T-helper 22 cell (primary cell): ENCODE data around the gene PTGR3.

Experiments
- DNase-seq: peaks from one replicate; pipeline ENCODE4 v3.0.0-alpha.2; 2020; ENCODE audit warnings: low read depth

PTGR3 gene, protein sequence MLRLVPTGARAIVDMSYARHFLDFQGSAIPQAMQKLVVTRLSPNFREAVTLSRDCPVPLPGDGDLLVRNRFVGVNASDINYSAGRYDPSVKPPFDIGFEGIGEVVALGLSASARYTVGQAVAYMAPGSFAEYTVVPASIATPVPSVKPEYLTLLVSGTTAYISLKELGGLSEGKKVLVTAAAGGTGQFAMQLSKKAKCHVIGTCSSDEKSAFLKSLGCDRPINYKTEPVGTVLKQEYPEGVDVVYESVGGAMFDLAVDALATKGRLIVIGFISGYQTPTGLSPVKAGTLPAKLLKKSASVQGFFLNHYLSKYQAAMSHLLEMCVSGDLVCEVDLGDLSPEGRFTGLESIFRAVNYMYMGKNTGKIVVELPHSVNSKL

DNA sequence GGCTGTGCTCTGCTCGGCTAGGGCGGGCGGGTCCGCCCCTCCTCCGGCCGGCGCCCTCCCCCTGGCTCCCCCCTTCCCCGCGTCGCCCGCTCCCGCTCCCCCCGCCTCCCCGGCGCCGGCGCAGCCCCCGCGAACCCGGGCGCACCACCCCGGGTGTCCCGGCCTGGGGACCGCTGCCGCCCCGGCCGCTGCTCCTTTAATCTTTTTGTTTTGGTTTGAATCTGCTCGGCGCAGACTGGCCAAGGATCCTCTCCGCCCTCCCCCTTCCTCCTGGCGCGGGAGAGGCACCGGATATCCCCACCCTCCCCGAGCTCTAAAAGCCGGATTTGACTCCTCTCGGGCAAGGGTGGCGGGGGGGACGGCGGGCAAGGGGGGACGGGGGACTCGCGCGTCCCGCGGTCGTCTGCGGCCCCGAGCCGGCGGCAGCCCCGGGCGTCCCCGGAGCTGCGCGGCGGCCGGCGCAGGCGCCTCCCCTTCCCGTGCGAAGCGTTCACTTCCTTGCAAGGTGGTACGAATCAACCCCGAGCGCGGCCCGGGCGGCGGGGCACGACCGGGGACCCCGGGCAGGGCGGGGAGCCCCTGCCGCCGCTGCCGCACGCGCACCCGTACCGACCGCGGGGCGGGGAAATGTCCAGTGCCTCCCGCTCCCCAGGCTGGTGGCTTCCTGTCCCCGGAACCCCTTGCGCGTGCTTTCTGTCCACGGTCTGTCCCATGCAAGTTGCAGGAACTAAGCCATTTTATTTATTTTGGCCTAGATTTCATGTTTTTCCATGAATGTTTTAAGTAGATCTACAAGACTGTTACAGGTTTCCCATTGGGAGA lies at the start of gene PTGR3:
TSS of gene PTGR3 (minus strand) at position 11 of the 822 bp plus-strand sequence. CDS start 81 bp downstream, outside the sequence.
- peak; percentile 77 for DNase-seq

DNA sequence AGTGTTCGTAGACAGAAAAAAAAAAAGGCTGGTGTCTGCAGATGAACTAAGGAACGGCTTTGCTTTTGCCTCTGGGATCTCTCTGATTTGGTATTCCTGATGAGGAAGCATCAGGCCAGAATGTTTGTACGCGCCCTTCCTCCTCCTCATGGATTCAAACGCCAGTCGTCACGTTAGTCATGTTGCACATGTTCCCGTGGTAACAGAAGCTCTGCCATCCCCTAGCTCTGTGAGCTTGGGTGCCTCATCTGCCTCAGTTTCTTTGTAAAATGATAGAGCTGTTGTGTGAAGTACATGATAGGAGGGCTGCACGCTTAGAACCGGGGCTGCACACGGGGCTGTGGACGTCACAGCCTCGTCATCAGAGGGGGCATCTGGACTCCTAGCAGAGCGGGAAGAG lies 48.7 kb upstream of the PTGR3 start:
- DNase-seq: no peak

DNA sequence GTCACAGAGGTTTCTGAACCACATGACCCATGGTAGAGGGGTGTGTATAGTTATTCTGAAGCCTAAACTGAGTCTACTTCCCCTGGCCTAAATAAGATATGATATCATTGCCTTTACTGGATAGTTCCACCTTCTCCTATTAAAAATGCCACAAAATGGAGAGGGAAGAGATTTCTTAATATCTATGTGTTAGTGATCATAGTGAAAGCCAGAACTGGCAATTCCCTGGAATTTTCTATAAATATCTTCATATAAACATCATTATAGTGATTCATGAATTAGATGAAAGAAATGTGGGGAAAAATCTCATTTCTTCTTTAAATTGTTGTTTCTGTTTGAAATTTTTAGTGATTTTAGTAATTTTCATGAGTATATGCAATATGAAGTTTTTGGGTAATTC lies 47.4 kb upstream of the PTGR3 start:
- no peak for DNase-seq

DNA sequence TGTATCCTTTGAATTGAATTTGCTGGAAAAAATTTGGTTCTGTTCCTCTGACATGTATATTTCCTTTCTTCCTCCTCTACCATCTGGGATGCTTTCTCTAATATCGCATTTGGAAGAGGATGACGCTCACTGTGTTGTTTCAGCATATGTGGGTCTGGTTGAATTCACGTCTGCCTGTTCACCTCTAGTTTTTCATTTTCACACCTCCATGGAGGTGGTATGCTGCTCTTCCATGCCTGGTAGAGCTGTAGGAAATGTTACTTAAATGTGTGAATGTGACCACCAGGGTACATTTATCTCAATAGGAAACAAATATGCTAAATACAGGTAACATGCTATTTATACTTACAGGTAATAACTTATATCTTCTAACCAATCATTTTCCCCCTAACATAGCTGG lies 46.2 kb upstream of the PTGR3 start:
- no peak for DNase-seq

DNA sequence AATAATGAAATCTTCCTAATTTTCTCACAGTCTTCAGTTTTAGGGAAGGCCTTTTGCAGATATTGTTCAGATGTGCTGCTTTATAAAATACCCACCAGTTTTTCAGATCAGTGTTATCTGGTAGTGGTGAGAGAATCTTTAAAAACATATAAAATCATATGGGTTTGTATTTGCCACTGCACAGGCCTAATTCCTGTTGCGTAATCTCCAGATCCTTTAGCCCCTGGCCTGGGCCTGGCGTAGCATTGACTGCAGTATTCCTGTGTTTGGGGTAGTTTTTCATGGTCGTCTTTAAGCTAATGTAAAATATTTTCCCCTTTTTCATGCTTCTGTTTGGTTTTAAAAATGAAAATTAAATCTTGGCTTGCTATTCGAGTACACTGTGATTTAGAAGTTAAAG lies 44.8 kb upstream of the PTGR3 start:
- DNase-seq: no peak

DNA sequence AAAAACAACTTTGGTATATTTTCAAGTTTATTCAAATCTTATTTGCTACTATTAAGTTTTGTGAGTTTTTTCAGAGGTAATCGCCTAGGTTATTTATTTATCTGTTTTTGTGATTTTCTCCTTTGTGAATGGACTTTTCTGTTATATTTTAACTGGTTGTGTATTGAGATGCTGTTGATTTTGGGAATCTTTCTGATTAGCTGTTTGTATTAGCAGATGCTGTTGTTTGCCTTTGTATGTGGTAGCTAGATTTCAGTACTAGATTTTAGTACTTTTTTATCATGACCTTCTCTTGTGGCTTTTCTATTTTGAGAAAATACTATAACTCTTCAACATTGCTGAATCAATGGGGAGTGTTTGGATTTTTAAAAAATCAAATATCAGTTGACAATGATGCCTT lies 44.1 kb upstream of the PTGR3 start:
- no peak for DNase-seq

DNA sequence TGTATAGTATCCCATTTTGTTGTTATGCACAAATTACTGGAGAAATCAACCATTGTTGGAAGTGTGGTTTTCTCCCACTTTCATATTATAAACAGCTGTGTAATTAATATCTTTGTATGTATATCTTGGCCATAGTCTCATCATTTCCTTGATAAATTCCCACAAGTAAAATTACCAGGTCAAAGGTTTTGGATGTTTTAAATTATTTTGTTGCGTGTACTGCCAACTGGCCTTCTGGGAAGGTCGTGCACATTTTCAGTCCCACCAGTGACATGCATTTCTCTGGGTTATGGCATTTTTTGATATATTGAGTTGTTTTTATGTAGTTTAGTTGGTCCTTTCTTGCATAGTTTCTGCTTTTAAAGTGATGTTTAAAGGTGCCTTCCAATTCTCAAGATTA lies 43.2 kb upstream of the PTGR3 start:
- DNase-seq: no peak

DNA sequence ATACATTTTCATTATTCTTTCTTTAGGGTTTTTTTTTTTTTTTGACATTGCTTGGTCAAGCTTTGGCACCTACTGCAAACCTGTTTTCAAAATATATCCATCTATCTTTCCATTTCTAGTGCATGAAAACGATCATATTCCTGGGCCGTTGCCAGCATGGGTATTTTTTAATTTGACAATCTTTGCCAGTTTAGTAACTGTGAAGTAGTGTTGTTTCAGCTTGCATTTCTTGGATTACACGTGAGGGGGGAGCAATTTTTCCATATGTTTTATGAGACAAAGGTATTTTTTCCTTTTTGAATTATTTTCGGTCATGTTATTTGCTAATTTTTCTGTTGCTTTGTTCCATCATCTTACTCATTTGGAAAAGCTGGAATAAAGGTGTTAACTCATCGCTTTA lies 42.5 kb upstream of the PTGR3 start:
- DNase-seq: no peak

DNA sequence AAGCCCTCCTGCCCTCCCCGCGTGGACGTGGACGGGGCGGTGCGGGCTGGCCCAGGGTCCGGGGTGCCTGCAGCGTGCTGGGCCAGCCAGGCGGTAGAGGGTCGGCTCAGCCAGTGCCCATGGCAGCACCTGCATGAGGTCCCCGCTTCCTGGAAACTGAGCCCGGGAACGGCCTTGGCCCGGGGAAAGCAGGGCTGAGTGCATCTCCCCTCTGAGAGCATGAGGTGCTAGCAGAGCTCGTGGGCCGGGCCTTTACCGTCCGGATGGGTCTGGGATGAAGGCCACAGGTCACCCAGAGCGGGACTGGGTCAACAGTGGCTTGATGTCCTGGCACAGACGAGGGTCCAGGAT lies 41.5 kb upstream of the PTGR3 start:
- DNase-seq: no peak

DNA sequence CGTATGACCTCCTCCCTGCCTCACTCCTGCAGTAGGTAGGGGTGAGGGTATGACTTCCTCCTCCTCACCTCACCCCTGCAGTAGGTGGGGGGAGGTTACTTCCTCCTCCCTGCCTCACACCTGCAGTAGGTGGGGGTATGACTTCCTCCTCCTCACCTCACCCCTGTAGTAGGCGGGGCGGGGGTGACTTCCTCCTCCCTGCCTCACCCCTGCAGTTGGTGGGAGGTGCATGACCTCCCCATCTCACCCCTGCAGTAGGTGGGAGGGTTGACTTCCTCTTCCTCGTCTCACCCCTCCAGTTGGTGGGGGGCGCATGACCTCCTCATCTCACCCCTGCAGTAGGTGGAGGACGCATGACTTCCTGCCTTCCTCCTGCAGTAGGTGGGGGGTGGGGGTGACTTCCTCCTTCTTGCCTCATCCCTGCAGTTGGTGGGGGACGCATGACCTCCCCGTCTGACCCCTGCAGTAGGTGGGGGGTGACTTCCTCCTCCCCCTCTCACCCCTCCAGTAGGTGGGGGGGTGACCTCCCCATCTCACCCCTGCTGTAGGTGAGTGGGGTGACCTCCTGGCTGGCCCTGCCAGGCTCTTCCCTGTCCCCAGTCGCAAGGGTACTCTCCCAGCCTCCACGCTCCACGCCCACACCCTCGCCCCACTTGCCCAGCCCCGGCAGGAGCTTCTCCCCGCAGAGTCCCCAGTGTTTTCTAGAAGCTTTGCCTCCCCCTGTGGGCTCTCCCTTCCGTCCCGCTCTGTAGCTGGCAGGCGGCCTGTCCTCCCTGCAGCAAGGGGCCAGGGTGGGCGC lies 40.9 kb upstream of the PTGR3 start:
- no peak for DNase-seq

DNA sequence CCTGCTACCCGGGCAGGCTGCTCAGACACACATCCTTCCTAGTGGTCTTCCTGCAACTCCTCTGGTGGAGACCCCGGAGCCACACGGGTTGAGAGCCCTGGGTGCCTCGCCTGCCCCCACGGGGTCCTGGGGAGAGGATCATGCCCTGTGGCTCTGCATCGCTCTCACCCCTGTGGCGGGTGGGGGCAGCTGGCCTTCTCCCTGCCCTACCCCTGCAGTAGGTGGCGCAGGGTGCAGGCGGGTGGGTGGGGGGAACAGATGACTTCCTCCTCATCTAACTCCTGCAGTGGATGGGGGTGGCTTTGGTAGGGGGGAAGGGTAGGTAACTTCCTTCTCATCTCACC lies 40.2 kb upstream of the PTGR3 start:
- no peak for DNase-seq

DNA sequence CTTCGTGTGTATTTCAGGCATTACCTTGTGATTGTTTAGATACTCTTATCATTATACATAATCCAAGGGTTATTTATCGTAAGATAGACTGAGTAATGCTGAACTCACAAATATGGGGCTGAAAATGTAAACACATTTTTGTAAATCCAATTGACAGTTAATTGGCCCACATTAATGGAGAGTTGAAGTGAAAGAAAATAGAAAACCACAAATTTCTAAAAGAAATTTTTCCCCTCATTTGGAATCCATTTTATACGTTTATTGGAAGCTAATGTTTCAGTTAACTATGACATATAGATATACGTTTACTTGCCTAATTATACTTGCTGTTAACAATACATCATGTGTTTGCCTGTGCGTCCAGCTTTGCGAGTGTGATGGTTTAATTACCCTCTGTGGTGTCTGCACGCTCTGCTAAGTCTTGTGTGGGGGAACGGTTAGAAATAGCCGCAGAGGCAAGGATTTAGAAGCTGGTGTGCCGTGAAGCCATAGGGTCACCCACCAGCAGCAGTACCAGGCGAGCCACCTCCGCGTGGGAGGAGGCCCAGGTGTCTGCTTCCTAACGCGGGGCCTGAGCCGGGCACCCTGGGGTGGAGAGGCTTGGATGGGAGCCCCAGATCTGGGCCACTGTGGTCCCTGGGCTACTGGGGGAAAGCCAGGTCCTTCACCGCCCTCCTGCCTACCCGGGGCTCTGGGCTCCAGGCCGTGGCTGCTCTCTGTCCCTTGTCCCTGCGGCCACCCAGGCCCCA lies 39.7 kb upstream of the PTGR3 start:
- DNase-seq: no peak

DNA sequence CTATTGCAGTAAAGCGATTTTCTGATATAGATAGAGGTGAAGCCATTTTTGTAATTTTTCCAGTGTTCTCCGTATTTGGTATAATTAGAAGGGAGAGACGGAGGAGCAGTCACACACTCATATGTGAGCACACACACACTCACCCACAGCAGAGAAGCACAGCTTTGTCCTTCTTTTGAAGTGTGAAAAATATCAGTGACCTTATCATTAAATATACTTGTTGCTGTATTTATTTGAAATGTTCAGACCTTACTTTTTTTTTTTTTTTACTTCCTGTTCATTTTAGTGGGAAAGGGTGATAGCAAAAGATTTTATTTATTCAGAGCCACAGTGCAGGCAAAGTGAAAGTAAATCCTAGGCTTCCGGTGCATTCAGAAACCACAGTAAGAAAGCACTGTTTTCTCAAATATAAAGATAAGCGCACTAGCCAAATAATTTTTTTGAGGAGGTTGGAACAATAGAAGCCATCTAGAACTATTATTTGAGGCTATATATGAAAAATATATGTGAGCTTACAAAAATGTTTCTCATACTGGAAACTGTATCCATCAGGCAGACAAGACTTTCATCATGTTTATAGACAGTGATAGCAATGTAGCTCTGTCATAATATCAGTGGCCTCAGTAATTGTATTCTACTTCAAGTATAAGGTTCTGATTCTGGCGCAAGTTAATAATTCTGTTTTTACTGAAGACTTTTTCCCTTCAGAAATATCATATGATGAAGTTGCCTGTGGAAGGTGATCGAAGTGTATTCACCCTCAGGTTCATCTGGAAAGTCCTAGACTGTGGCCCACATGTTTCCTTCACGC lies 38.9 kb upstream of the PTGR3 start:
- no peak for DNase-seq

DNA sequence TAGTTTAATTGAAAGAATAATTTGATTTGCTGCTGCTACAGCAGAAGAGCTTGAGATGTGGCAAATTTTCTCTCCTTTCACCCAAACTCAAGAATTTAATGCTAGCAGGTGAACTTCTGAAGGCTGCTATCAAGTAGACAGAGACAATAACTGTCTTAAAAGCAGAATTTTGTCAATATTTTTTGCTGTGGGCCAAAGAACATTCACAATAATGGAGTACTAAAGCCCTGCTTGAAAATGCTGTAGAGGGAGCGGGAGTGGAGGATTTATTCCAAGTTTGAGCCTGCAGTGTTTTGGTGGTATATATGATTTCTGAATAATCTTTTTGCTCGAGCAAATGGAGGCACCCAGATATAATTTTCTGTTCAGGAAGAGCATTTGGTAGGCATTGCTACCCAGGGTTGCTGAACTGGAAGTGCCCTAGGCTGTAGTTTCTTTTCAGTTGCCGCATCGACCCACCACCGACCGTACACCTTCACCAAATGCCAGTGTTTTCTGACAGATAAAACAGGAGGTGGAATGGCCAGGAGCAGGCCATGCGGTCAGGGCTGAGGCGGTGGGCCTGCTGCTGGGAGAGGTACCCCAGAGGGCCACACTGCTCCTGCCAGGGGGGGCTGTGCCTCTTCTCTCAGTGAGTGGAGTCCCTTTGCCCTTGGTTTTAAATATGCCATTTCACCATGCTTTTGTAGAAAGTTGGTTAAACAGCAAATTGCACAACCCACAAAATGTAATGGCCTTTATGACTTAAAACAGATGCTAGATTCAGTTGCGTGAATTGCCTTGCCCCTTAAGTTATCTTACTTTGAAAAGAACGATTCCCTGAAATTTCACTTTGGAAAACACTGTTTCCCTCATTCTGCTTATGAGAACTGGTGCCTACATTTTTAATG lies 38.0 kb upstream of the PTGR3 start:
- no peak for DNase-seq

DNA sequence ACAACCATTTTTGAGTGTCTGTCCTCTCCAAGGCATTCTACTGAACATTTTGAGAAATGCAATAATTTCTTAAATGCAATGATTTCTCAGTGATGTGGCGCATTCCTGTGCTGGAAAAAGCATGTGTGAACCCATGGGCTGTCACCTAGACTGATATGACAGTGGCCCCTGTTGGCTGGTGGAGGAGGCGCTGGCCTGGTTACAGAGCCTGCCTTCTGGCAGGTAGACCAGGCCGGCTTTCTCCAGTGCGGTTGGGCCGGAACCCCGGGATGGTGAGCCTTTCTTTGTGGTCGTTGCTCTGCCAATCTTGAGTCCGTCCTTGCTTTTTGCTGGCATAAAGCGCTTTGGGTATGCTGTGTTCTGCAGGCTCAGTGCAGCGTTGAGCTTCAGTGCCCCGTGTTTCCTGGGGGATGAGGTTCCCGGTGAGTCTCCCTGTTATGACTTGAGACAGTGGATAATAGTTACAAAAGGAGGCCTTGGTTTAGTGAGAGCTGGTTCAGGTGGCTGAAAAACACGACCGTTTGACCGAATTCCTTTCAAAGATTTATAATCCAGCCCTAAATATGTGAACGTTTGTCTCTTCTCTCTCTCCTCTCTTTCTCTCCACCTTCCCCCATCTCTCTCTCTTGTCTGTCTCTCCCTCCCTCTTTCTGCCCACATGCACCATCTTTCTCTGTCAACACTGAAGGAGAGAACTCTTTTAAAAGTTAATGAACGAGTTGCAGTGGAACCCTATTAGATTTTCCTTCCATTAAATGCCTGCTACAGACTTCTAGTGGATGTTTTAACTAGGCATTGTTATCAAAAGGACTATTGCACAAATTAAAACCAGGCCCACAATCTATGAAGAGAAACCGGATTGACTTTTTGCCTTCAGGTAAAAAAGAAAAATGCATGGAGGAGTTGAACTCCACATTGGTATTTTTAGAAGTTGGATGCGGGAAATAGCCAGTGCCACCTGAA lies 35.7 kb upstream of the PTGR3 start:
- DNase-seq: no peak

DNA sequence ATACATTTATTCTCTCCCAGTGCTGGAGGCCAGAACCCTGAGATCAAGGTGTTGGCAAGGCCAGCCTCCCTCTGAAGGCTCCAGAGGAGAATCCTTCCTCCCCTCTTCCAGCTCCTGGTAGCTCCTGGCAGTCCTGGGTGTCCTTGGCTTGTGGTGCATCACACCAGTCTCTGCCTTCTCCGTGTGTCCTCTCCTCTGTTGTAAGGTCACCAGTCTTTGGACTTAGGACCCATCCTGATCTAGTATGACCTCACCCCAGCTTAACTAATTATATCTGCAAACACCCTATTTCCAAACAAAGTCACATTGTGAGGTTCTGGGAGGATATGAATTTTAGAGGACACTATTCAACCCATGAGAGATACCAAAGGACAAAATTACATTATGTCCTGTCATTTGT lies 32.8 kb upstream of the PTGR3 start:
- no peak for DNase-seq

DNA sequence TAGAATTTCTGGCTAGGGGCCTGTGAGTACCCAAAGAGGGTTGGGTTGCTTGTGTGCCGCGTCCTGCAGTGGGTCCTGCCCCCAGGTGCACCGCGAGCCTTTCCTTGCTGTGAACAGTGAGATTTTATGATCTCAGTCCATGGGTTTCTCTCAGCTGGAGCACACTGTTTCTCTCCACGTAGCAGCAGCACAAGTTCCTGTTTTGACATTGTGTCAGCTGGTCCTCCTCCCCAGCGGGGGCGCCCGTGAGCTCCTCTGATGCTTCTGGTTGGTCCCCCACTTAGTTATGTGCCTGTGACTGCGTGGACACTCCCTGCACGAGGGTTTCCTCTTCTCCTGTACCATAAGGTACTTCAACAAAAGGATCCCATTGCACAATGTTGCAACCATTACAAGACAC lies 31.5 kb upstream of the PTGR3 start:
- no peak for DNase-seq

DNA sequence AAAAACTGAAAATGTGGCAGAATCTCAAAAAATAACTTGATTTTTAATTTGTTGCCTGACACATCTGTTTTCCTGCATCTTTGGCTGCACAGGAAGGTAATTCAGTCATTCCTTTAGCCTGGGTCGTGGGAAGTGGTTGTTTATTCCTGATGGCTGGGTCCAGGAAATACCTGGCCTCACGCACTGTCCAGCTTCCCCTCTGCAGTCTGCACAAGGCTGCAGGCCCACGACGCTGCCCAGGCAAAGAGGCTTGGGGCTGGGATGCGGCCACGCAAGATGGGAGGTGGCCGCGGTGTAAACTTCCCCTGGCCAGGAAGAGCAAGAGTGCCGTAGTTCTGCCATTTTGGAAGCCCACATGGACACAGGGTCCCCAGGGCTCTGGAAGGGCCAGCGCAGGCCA lies 29.8 kb upstream of the PTGR3 start:
- no peak for DNase-seq

DNA sequence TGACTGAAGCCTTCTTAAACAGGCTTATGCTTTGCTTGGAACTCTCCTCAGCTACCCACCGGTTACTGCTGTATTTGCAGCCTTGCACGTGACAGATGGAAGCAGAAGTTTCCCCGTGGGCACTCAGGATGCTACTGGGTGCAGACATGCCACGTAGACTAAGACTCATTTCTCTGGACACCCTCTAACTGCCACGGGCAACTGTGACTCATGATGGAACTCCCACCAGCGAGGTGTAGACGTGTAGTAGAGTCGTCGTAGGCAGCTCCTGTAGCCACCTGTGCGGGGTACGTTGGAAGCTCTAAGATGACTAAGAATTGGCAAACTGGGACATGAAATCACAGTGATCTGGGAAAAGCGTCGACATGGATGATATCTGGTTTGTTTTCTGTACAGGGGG lies 29.2 kb upstream of the PTGR3 start:
- no peak for DNase-seq
